Panc1 (cell line): ENCODE measurements around the gene AADAC.

Experiments
- CTCF ChIP-seq: fragments of 450-650 bp; IDR thresholded peaks from 2 replicates; pipeline ENCODE4 v1.5.1; 2017; ENCODE audit warnings: mild to moderate bottlenecking
- POLR2AphosphoS5 ChIP-seq: IDR thresholded peaks from 2 replicates; pipeline ENCODE4 v1.6.1; 2012; ENCODE audit warnings: mild to moderate bottlenecking, low read depth, low read length, moderate library complexity

GRCh38 chr3:151777880-151778279, 36.0 kb upstream of the AADAC start:
- TF ChIP-seq CTCF (no peak), POLR2AphosphoS5 (no peak)
